GOT3 (cell line): ENCODE results near the gene RBBP8NL.

Source experiments
- DNase-seq: peaks from one replicate; lab custom pipeline; 2025; ENCODE audit warnings: mixed read lengths; lab: John Stamatoyannopoulos, UW

The RBBP8NL gene

DNA sequence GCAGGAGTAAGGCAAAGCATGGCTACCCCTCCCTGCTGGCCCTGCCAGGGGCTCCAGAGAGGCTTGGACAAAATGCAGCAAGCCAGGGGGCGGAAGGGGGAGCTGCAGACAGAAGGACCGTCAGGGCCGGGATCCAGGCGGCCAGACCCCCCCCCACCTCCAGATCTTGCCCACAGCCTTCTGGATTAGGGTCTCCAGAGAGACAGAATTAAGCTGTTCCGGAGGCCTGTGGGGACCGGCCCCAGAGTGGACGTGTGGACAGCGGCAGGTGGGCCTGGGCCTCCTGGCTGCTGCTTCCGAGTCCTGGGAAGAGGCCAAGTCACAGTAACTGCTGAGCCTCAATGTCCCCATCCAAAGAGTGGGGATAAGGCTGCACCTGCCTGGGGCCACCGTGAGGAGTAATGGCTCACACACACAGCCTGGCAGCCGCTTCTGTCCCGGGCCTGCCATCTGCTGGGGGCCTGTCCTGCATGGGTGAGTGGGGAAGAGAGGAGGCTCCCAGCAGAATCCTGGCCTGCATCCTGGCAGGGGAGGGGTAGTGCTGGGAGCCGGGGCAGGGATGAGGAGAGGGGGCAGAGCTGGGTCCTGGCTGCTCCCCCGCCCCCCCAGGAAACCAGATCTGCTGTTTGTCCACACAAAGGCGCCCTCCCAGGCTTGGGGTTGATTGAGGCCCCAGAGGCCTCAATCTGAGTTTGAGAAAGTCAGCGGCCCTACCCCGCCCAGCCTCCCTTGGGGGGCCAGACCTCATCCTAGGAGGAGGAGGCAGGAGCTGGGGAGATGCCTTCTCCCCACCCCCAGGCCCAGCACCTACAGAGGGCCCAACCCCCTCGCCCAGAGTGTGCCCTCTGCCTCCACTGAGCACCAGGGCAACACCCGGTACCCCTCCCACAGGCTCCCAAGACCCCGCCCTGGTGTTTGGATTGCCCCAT lies 64.1 kb downstream of the RBBP8NL start:
- no peak for DNase-seq

- DNase-seq: no peak
These were observed 64.8 kb downstream of the RBBP8NL start for GRCh38 chr20:62362590-62362940.

GRCh38 chr20:62361799-62362589 lies 65.3 kb downstream of the RBBP8NL start:
- DNase-seq: no peak

DNA sequence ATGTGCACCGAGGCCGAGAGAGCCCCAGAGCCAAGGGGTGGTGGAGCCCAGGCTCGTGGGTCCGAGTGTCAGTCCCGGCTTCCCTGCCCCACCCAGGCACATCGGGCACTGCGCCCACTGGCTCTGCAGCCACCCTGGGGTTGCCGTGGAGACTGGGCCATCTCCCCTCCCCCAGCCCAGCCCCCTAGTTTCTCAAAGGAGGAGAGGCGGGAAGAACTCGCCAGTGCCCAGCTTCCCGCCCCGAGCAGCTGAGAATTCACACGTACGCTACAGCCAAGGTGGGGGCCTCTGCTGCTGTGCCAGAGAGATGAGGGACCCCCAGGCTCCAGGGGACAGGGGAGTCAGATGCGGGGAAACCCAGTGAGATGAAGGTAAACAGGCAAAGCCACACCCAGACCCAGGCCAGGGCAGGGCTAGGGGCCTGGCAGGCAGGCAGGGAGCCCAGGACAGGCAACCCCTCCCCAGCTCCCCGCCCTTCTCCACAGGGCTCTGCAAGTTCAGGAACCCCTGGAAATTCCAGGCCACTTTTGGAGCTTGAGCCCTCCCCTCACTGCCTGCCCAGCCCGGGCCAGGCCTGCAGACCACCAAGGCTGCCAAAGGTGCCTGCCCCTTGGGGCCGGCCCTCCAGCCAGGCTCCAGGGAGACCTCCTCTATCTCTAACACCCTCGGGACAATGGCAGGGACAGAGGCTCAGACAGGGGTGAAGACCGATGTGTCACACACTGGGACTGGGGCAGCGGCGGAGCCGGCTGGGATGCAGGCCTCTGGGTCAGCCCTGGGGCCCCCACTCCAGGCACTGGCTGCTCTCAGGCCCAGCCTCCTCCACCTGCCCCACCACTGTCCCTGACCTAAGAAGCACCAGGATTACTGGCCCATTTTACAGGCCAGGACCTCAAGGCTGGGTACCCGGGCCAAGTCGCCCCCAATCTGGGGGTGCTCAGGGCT lies 66.2 kb downstream of the RBBP8NL start:
- no peak for DNase-seq
